HUES6 (cell line): ENCODE results near the gene NFE2L3.
"Not testable (repeated sequence)": the region's sequence is repeated elsewhere in the genome, so short reads cannot be mapped to it uniquely, and the experiment has no call there.

ENCODE experiments used
- H3K27ac ChIP-seq: 2 replicates; pipeline ENCODE4 v1.7.0; 2013; ENCODE audit warnings: low read depth, mild to moderate bottlenecking, low read length, inconsistent platforms
- H3K27me3 ChIP-seq: 2 replicates; pipeline ENCODE4 v1.6.1; 2013; ENCODE audit warnings: low read length; ENCODE audit not compliant: control insufficient read depth, insufficient read depth
- H3K36me3 ChIP-seq: 2 replicates; pipeline ENCODE4 v1.6.1; 2013; ENCODE audit warnings: low read length; ENCODE audit not compliant: control insufficient read depth, insufficient read depth
- H3K4me1 ChIP-seq: 2 replicates; pipeline ENCODE4 v1.6.1; 2013; ENCODE audit warnings: low read length; ENCODE audit not compliant: control insufficient read depth, insufficient read depth
- H3K4me3 ChIP-seq: 2 replicates; pipeline ENCODE4 v1.5.1; 2013; ENCODE audit warnings: low read depth, low read length
- H3K9ac ChIP-seq: one replicate; pipeline ENCODE4 v1.6.1; 2013; ENCODE audit warnings: mild to moderate bottlenecking, low read length
- H3K9me3 ChIP-seq: 2 replicates; pipeline ENCODE4 v1.6.1; 2013; ENCODE audit warnings: low read depth, low read length; ENCODE audit not compliant: control insufficient read depth, insufficient read depth

The NFE2L3 gene

DNA sequence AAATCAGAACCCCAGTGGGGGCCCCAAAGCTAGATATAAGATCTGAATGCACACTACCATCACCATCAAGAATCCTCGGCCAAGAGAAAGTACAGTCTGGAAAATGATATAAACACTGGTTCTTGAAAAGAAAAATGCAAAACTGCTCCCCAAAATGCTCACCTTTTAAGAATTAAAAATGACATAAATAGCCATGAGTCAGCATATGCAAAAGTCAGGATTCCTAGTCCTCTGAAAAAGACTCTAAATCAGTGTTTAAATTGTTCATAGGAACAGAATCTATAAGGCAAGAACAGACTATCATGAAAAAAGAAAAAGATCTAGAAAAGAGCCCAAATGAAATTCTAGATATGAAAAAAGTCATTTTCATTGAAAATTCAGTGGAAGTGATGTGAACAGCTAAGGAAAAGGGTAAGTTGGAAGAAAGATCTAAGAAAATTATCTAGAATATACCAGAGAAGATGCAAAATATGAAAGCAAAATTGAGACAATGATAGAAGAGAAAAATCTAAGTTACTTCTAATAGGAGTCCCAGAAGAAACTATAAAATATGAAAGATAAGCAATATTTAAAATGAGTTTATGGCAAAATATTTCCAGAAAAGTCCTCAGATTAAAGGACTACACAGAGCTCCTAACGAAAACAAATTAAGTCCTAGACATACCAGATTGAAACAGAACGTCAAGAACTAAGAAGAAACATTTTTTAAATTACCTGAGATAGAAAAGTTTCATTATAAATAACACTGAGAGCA is 29.7 kb downstream of the NFE2L3 start:
- H3K4me1 ChIP-seq: no peaks in the 10 kb centered on the region; the same call in 1 of the 2 replicates
- peaks cover 36% of the 10 kb centered on the region for H3K36me3 ChIP-seq
- no peaks in the 10 kb centered on the region for H3K27me3 ChIP-seq
- H3K9ac ChIP-seq: no peak overlapping the region
- peaks cover 2% of the 10 kb centered on the region; the same call in 1 of the 2 replicates for H3K9me3 ChIP-seq
- H3K27ac ChIP-seq: no peak overlapping the region
- no peak overlapping the region for H3K4me3 ChIP-seq

DNA sequence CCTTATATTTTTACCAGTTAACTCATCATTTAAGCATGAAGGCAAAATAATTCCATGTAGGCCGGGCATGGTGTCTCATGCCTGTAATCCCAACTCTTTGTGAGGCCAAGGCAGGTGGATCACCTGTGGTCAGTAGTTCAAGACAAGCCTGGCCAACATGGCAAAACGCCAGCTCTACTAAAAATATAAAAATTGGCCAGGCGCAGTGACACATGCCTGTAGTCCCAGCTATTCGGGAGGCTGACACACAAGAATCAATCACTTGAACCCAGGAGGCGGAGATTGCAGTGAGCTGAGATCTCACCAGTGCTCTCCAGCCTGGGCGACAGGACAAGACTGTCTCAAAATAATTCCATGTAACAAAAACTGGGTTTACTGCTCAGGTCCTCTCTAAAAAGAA is 30.3 kb downstream of the NFE2L3 start:
- Histone ChIP-seq H3K27ac (no peak overlapping the region), H3K9ac (no peak overlapping the region), H3K4me3 (no peak overlapping the region), H3K27me3 (no peaks in the 10 kb centered on the region), H3K4me1 (no peaks in the 10 kb centered on the region; the same call in 1 of the 2 replicates), H3K36me3 (peaks cover 36% of the 10 kb centered on the region), H3K9me3 (peaks cover 2% of the 10 kb centered on the region; the same call in 1 of the 2 replicates)

DNA sequence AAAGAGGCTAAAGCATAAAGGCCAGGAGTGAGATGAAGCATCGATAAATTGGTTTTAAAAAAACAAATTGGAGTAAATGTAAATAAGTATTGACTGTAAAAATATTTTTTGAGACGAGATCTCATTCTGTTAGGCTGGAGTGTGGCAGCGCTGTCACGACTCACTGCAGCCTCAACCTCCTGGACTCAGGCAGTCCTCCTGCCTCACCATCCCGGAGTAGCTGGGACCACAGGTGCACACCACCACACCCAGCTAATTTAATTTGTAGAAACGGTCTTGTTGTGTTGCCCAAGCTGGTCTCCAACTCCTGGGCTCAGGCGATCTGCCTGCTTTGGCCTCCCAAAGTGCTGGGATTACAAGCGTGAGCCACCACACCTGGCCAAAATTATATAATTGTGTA is 30.7 kb downstream of the NFE2L3 start:
- Histone ChIP-seq H3K36me3 (peaks cover 34% of the 10 kb centered on the region), H3K27ac (no peak overlapping the region)

DNA sequence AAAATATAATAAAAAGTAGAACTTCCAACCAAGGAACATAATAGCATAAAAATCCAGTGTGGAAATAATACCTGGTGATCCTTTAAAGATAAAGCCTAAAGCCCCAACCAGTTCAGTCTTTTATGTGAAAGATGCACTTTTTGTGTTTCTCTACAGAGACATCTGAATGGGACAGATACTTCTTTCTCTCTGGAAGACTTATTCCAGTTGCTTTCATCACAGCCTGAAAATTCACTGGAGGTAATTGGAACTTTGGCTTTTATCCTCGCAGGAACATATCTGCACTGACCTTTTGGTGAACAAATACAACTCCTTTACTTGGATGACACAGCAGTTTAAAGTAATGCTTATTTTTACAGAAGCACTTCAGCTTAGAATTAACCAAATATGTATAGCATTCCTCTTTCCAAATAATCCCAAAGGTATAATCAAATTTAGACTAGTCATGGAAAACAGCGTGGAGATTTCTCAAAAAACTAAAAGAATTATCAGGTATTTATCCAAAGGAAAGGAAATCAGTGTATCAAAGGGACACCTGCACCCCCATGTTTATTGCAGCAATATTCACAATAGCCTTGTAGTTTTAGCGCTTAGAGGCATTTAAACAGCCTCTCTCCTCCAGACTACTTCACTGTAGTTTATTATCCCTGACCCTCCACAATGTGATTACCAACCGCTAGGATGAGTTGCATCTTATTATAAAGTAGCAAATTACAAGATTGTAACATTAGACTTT is 31.7 kb downstream of the NFE2L3 start:
- H3K4me3 ChIP-seq: no peak overlapping the region
- H3K9ac ChIP-seq: no peak overlapping the region
- peaks cover 30% of the 10 kb centered on the region for H3K36me3 ChIP-seq
- H3K4me1 ChIP-seq: no peaks in the 10 kb centered on the region; the same call in 1 of the 2 replicates
- H3K27ac ChIP-seq: no peak overlapping the region
- H3K9me3 ChIP-seq: no peaks in the 10 kb centered on the region
- H3K27me3 ChIP-seq: no peaks in the 10 kb centered on the region

More for the DNA sequence above, 30.7 kb downstream of the NFE2L3 start:
- no peaks in the 10 kb centered on the region; the same call in 1 of the 2 replicates for H3K4me1 ChIP-seq
- no peak overlapping the region for H3K9ac ChIP-seq
- peaks cover 2% of the 10 kb centered on the region; the same call in 1 of the 2 replicates for H3K9me3 ChIP-seq
- H3K4me3 ChIP-seq: no peak overlapping the region
- no peaks in the 10 kb centered on the region for H3K27me3 ChIP-seq

DNA sequence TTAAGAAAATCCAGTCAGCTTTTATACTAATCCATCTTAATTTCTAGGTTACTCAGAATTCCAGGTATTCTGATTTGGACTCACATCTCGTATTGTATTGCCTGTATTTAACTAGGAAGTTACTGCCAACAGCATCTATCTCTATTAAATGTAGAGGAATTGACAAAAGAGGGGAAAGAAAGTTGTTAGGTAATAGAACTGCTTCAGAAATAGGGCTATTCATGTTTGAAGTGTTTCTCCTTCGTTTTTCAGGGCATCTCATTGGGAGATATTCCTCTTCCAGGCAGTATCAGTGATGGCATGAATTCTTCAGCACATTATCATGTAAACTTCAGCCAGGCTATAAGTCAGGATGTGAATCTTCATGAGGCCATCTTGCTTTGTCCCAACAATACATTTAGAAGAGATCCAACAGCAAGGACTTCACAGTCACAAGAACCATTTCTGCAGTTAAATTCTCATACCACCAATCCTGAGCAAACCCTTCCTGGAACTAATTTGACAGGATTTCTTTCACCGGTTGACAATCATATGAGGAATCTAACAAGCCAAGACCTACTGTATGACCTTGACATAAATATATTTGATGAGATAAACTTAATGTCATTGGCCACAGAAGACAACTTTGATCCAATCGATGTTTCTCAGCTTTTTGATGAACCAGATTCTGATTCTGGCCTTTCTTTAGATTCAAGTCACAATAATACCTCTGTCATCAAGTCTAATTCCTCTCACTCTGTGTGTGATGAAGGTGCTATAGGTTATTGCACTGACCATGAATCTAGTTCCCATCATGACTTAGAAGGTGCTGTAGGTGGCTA is 32.5 kb downstream of the NFE2L3 start:
- H3K27ac ChIP-seq, H3K27me3 ChIP-seq, H3K9ac ChIP-seq, H3K4me3 ChIP-seq, H3K4me1 ChIP-seq, H3K9me3 ChIP-seq: not testable (repeated sequence)
- peaks cover 30% of the 10 kb centered on the region for H3K36me3 ChIP-seq

DNA sequence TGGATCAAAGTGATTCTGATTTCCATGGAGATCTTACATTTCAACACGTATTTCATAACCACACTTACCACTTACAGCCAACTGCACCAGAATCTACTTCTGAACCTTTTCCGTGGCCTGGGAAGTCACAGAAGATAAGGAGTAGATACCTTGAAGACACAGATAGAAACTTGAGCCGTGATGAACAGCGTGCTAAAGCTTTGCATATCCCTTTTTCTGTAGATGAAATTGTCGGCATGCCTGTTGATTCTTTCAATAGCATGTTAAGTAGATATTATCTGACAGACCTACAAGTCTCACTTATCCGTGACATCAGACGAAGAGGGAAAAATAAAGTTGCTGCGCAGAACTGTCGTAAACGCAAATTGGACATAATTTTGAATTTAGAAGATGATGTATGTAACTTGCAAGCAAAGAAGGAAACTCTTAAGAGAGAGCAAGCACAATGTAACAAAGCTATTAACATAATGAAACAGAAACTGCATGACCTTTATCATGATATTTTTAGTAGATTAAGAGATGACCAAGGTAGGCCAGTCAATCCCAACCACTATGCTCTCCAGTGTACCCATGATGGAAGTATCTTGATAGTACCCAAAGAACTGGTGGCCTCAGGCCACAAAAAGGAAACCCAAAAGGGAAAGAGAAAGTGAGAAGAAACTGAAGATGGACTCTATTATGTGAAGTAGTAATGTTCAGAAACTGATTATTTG is 33.3 kb downstream of the NFE2L3 start:
- no peaks in the 10 kb centered on the region for H3K9me3 ChIP-seq
- H3K27ac ChIP-seq: no peak overlapping the region
- peaks cover 35% of the 10 kb centered on the region for H3K36me3 ChIP-seq
- no peak overlapping the region for H3K9ac ChIP-seq
- no peaks in the 10 kb centered on the region for H3K27me3 ChIP-seq
- H3K4me1 ChIP-seq: no peaks in the 10 kb centered on the region
- no peak overlapping the region for H3K4me3 ChIP-seq

DNA sequence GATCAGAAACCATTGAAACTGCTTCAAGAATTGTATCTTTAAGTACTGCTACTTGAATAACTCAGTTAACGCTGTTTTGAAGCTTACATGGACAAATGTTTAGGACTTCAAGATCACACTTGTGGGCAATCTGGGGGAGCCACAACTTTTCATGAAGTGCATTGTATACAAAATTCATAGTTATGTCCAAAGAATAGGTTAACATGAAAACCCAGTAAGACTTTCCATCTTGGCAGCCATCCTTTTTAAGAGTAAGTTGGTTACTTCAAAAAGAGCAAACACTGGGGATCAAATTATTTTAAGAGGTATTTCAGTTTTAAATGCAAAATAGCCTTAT is 33.8 kb downstream of the NFE2L3 start:
- no peaks in the 10 kb centered on the region for H3K9me3 ChIP-seq
- H3K27me3 ChIP-seq: no peaks in the 10 kb centered on the region
- no peak overlapping the region for H3K4me3 ChIP-seq
- no peak overlapping the region for H3K9ac ChIP-seq
- H3K27ac ChIP-seq: no peak overlapping the region
- peaks cover 37% of the 10 kb centered on the region for H3K36me3 ChIP-seq
- no peaks in the 10 kb centered on the region for H3K4me1 ChIP-seq

DNA sequence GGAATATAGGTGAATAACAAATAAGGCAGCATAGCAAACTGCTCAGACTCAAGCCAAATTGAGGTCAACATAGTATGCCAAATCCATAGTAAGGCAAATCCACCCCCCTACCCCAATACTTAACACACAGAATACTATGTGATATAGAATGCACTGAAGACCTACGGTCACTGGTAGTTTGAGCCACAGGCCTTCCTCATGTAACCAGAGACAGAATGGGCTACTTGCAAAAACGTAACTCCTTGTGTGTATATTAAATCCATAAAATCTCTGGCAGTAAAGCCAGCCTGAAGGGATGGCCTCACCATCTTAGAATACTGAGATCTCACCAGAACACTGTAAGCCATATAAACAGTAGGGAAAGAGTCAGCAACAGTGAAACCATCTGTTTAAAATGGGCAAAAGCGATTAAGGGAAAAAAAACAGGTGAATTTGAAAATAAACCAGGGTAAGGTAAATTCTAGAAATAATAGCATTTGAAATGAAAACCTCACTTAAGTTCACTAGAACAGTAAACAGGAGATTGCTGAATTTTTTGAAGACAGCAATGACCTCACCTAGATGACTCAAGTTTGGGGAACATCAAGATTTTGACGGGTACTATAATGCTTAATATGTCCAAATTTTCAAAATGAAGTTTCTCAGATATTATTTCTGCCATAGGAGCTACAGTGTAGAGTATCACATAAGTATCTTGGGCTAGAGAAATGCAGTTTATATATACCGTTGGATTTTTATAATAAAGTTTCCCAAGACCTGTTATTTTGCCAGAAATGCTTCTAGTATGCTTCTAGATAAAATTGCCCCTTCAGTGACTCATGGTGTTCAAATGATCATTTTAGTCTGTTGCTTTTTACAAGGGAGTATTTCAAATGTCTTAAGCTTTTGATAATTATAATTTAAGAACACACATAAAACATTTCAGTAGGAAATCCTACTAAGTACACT is 34.6 kb downstream of the NFE2L3 start:
- Histone ChIP-seq H3K9ac (no peak overlapping the region), H3K36me3 (peaks cover 45% of the 10 kb centered on the region), H3K27ac (no peak overlapping the region), H3K9me3 (no peaks in the 10 kb centered on the region), H3K27me3 (no peaks in the 10 kb centered on the region), H3K4me1 (no peaks in the 10 kb centered on the region), H3K4me3 (no peak overlapping the region)

DNA sequence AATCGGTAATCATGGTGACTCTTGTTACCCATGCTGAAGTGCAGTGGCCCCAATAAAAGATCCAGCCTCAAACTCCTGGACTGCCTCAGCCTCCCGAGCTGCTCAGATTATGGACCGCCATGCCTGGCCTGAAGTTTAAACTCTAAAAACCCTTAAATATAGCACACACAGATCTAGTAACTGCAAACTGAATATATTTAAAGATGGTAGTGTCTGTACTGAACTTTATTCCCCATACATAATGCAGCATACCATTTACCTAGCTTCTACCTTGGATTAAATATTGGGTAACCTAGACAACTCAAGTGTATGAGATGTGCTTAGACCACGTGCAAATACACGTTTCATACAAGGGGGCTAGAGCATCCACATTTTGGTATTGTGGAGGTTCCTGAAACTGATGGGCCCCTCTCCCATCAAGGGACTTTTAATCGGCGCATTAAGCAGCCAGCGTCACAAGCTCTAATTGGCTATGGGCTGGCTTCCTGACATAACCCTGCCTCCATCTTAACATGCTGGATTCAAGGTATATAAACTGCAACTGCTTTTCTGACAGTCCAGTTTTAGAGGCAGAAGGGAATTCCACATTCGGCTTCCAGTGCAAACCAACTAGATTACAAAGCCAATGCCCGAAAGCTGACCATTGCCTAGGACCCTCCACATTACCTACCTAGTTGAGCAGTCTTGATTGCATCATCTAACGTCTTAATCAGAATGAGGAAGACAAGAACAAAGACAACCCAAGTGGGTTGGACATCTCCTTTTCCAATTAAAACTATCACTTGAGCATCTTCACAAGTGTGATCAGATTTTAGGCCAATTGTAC is 35.6 kb downstream of the NFE2L3 start:
- Histone ChIP-seq H3K27ac (no peak overlapping the region), H3K27me3 (no peaks in the 10 kb centered on the region), H3K4me3 (no peak overlapping the region), H3K9me3 (no peaks in the 10 kb centered on the region), H3K4me1 (no peaks in the 10 kb centered on the region), H3K9ac (no peak overlapping the region), H3K36me3 (peaks cover 54% of the 10 kb centered on the region)
